IMR-90 (cell line): ENCODE data around the gene STAP2. TPM values are rescaled to one million over a fixed set of nuclear protein-coding genes. Genes with fewer than 3 reads are reported as not detected.
"Not testable (repeated sequence)": the region's sequence is repeated elsewhere in the genome, so short reads cannot be mapped to it uniquely, and the experiment has no call there.

Source experiments
- ATAC-seq: fragments of 200-7000 bp; cut with Tn5 transposase; 2 replicates; pipeline ENCODE4 v1.9.1; 2020; ENCODE audit warnings: low read depth, mild to moderate bottlenecking, moderate library complexity
- BruUV-seq: library from RNA; stranded (reverse); fragments of 400-500 nt; replicated peaks from 2 replicates; lab custom pipeline; 2021; lab: Mats Ljungman, UMichigan
- CTCF ChIA-PET: fragments of 300-600 bp; formaldehyde crosslinking; extraction: SDS; loops from one replicate; lab custom pipeline; 2021; ENCODE audit warnings: antibody characterized with exemption; lab: Yijun Ruan, JAX
- POLR2A ChIA-PET: fragments of 300-600 bp; sonication (Branson Sonifier 250); formaldehyde crosslinking; loops from one replicate; lab custom pipeline; 2022; ENCODE audit warnings: antibody characterized with exemption; ENCODE audit not compliant: unreplicated experiment; lab: Charles Lee
- DNase-seq: peaks from one replicate; pipeline ENCODE4 v3.0.0; 2013
- H2AFZ ChIP-seq: replicated peaks from 2 replicates; pipeline ENCODE3; 2013; ENCODE audit warnings: low read length, mild to moderate bottlenecking; ENCODE audit not compliant: poor library complexity
- H2AK5ac ChIP-seq: 2 replicates; pipeline ENCODE4 v1.6.1; 2013; ENCODE audit warnings: low read depth, low read length, inconsistent platforms
- H2AK9ac ChIP-seq: replicated peaks from 2 replicates; pipeline ENCODE3; 2013; ENCODE audit warnings: mild to moderate bottlenecking, low read depth, low read length, moderate library complexity; ENCODE audit not compliant: poor library complexity
- H2BK120ac ChIP-seq: 2 replicates; pipeline ENCODE4 v1.6.1; 2013; ENCODE audit warnings: low read depth, low read length, inconsistent platforms
- H2BK15ac ChIP-seq: 3 replicates; pipeline ENCODE4 v1.6.1; 2013; ENCODE audit warnings: low read depth, low read length, inconsistent platforms
- H2BK20ac ChIP-seq: 2 replicates; pipeline ENCODE4 v1.6.1; 2013; ENCODE audit warnings: low read depth, mild to moderate bottlenecking, inconsistent platforms, low read length, moderate library complexity
- H2BK5ac ChIP-seq: 2 replicates; pipeline ENCODE4 v1.6.1; 2013; ENCODE audit warnings: mild to moderate bottlenecking, low read depth, low read length, inconsistent platforms; ENCODE audit not compliant: poor library complexity, severe bottlenecking
- H3K14ac ChIP-seq: replicated peaks from 2 replicates; pipeline ENCODE4 v1.6.1; 2013; ENCODE audit warnings: low read depth, low read length, inconsistent platforms
- H3K18ac ChIP-seq: 2 replicates; pipeline ENCODE4 v1.6.1; 2013; ENCODE audit warnings: low read depth, low read length, control low read depth
- H3K23ac ChIP-seq: 2 replicates; pipeline ENCODE4 v1.6.1; 2013; ENCODE audit warnings: low read depth, low read length, inconsistent platforms
- H3K27ac ChIP-seq: 2 replicates; pipeline ENCODE4 v1.5.1; 2013; ENCODE audit warnings: mild to moderate bottlenecking, control low read depth, low read length; ENCODE audit not compliant: insufficient read depth
- H3K27me3 ChIP-seq: 2 replicates; pipeline ENCODE4 v1.6.1; 2013; ENCODE audit warnings: low read length; ENCODE audit not compliant: control insufficient read depth, insufficient read depth
- H3K36me3 ChIP-seq: 2 replicates; pipeline ENCODE4 v1.6.1; 2013; ENCODE audit warnings: low read length, mixed read lengths; ENCODE audit not compliant: control insufficient read depth, insufficient read depth
- H3K4ac ChIP-seq: 2 replicates; pipeline ENCODE4 v1.6.1; 2013; ENCODE audit warnings: low read depth, low read length, inconsistent platforms
- H3K4me1 ChIP-seq: 2 replicates; pipeline ENCODE4 v1.6.1; 2013; ENCODE audit warnings: low read length, mixed read lengths; ENCODE audit not compliant: control insufficient read depth, insufficient read depth
- H3K4me2 ChIP-seq: 2 replicates; pipeline ENCODE4 v1.6.1; 2013; ENCODE audit warnings: low read depth, mild to moderate bottlenecking, control low read depth, low read length, moderate library complexity
- H3K4me3 ChIP-seq: 2 replicates; pipeline ENCODE4 v1.5.1; 2013; ENCODE audit warnings: low read depth, mild to moderate bottlenecking, control low read depth, low read length, moderate library complexity; ENCODE audit not compliant: insufficient read depth
- H3K56ac ChIP-seq: 2 replicates; pipeline ENCODE4 v1.6.1; 2013; ENCODE audit warnings: low read length, inconsistent platforms; ENCODE audit not compliant: insufficient read depth; ENCODE audit errors: extremely low read depth
- H3K79me1 ChIP-seq, 2 experiments: 2 replicates each; pipeline ENCODE4 v1.6.1; 2013; ENCODE audit warnings: low read length in 2 of 2, inconsistent platforms in 1 of 2, low read depth in 1 of 2
- H3K9ac ChIP-seq: 2 replicates; pipeline ENCODE4 v1.6.1; 2013; ENCODE audit warnings: low read depth, low read length, control low read depth
- H3K9me1 ChIP-seq: 2 replicates; pipeline ENCODE4 v1.6.1; 2013; ENCODE audit warnings: low read length, inconsistent platforms; ENCODE audit not compliant: insufficient read depth
- H3K9me3 ChIP-seq: 2 replicates; pipeline ENCODE4 v1.6.1; 2013; ENCODE audit warnings: low read length; ENCODE audit not compliant: control insufficient read depth, insufficient read depth
- H4K20me1 ChIP-seq: 2 replicates; pipeline ENCODE4 v1.6.1; 2013; ENCODE audit warnings: low read length, inconsistent platforms; ENCODE audit not compliant: insufficient read depth
- H4K5ac ChIP-seq: 2 replicates; pipeline ENCODE4 v1.6.1; 2013; ENCODE audit warnings: mild to moderate bottlenecking, low read depth, low read length, control low read depth
- H4K8ac ChIP-seq, 2 experiments: 2 replicates each; pipeline ENCODE4 v1.6.1; 2013; ENCODE audit warnings: low read depth in 2 of 2, low read length in 2 of 2, control low read depth in 1 of 2, inconsistent platforms in 1 of 2
- H4K91ac ChIP-seq: 2 replicates; pipeline ENCODE4 v1.6.1; 2013; ENCODE audit warnings: low read depth, low read length, inconsistent platforms; ENCODE audit not compliant: insufficient read depth
- CHD1 ChIP-seq: IDR thresholded peaks from 2 replicates; pipeline ENCODE4 v1.6.1; 2012; ENCODE audit warnings: low read depth, low read length, improper control_type of control experiment
- ELK1 ChIP-seq: fragments of 150-350 bp; IDR thresholded peaks from 2 replicates; pipeline ENCODE4 v1.6.1; 2016; ENCODE audit warnings: low read depth, mild to moderate bottlenecking, low read length, moderate library complexity, borderline replicate concordance
- MAZ ChIP-seq: IDR thresholded peaks from 2 replicates; pipeline ENCODE4 v1.6.1; 2012; ENCODE audit warnings: low read depth, mild to moderate bottlenecking, low read length, improper control_type of control experiment, moderate library complexity, borderline replicate concordance
- RCOR1 ChIP-seq: IDR thresholded peaks from 2 replicates; pipeline ENCODE4 v1.6.1; 2012; ENCODE audit warnings: mild to moderate bottlenecking, low read length, improper control_type of control experiment; ENCODE audit not compliant: insufficient replicate concordance
- SMC3 ChIP-seq: fragments of 150-350 bp; IDR thresholded peaks from 2 replicates; pipeline ENCODE4 v1.6.1; 2016; ENCODE audit warnings: low read depth, mild to moderate bottlenecking, antibody characterized with exemption, low read length, moderate library complexity
- USF2 ChIP-seq: fragments of 150-350 bp; IDR thresholded peaks from 2 replicates; pipeline ENCODE4 v1.6.1; 2017; ENCODE audit warnings: mild to moderate bottlenecking, antibody characterized with exemption, low read length, low read depth
- WGBS, 2 experiments: methylation state at CpG; one replicate each; pipeline versions ENCODE4 v1.1.5 to v1.1.7; 2013; ENCODE audit warnings: missing lambda C conversion rate in 2 of 2; ENCODE audit not compliant: insufficient read length in 1 of 2; ENCODE audit errors: extremely low coverage in 2 of 2; 5-methylcytosine and 5-hydroxymethylcytosine counted together
- dilution Hi-C: fragments of 300-500 bp; cut with HindIII; formaldehyde crosslinking; loops from one replicate; pipeline ENCODE4 v1.14.3; 2018; ENCODE audit warnings: low sequenced_read_pairs; ENCODE audit not compliant: unreplicated experiment
- in situ Hi-C: fragments of 300-500 bp; cut with MboI; formaldehyde crosslinking; loops from 3 replicates; pipeline ENCODE4 v1.14.3; 2019; ENCODE audit warnings: low sequenced_read_pairs, inconsistent platforms, mixed read lengths
- intact Hi-C: fragments of 100-400 bp; cut with micrococcal nuclease; formaldehyde crosslinking; loops from 2 replicates; pipeline ENCODE4 v1.10.0; 2022
- polyA plus RNA-seq, 3 experiments: library from polyadenylated mRNA; depleted of rRNA; stranded (reverse); fragments of >200 nt; gene quantifications; 2 replicates each; pipeline ENCODE4 v1.2.3, GENCODE V29; 2012; ENCODE audit warnings: low replicate concordance in 1 of 3
- total RNA-seq: library from RNA; depleted of rRNA; stranded (reverse); fragments of >200 nt; gene quantifications from 2 replicates; pipeline ENCODE4 v1.2.3, GENCODE V29; 2012

Gene STAP2
- total and polyA plus RNA-seq, 2 of the 4 experiments (the other 2 are of a cell fraction), result 1.3 to 3.4 TPM

- Histone ChIP-seq H2BK5ac (no peak overlapping the region), H2AK5ac (no peak overlapping the region), H2AFZ (no peak overlapping the region), H3K9ac (no peak overlapping the region), H3K9me1 (no peaks in the 10 kb centered on the region), H3K4ac (no peak overlapping the region), H3K4me2 (no peak overlapping the region), H3K14ac (no peak overlapping the region), H3K56ac (no peak overlapping the region), H3K23ac (no peak overlapping the region), H3K4me1 (no peaks in the 10 kb centered on the region), H2BK15ac (no peak overlapping the region), H4K5ac (no peak overlapping the region), H3K36me3 (peaks cover 13% of the 10 kb centered on the region), H3K27ac (no peak overlapping the region), H3K79me1 (peaks cover 0 to 4% of the 10 kb centered on the region in 2 experiments; a peak in 1 of 4 replicates), H2BK120ac (no peak overlapping the region), H2BK20ac (no peak overlapping the region), H4K20me1 (no peaks in the 10 kb centered on the region; the same call in 1 of the 2 replicates), H3K4me3 (no peak overlapping the region), H3K27me3 (no peaks in the 10 kb centered on the region), H2AK9ac (no peak overlapping the region), H3K18ac (no peak overlapping the region), H4K91ac (no peak overlapping the region), H4K8ac (no peak overlapping the region), H3K9me3 (no peaks in the 10 kb centered on the region)
- 58% methylated on average over 2 of the region's 8 CpGs; no CpG with 5 or more reads in 1 of the 2 experiments for WGBS, 2 experiments
- POLR2A ChIA-PET, result no interaction called here
- DNase-seq (no peak), ATAC-seq (no peak)
- dilution Hi-C loops, result no loop called here
- BruUV-seq, result no TSS peak
- CTCF ChIA-PET, result no interaction called here
- in situ Hi-C loops, result loop anchor here (5.0 kb wide), 1 partner anchor 83 kb away; no protein-coding TSS in a partner anchor
- intact Hi-C loops, result no loop called here
- TF ChIP-seq ELK1 (no peak), RCOR1 (no peak), CHD1 (no peak), SMC3 (no peak), MAZ (no peak), USF2 (no peak)
Measured at GRCh38 chr19:4350111-4350510, 11.5 kb upstream of the STAP2 start.

- dilution Hi-C loops, H3K4me3 ChIP-seq, H3K18ac ChIP-seq, H4K8ac ChIP-seq, H2AK9ac ChIP-seq, H4K91ac ChIP-seq, H3K4ac ChIP-seq, POLR2A ChIA-PET, in situ Hi-C loops, H2BK5ac ChIP-seq, H2AFZ ChIP-seq, H3K79me1 ChIP-seq, H2AK5ac ChIP-seq, H3K9ac ChIP-seq, H3K14ac ChIP-seq, ATAC-seq, DNase-seq, H3K4me1 ChIP-seq, BruUV-seq, H2BK15ac ChIP-seq, H2BK120ac ChIP-seq, H3K9me1 ChIP-seq, H3K27ac ChIP-seq, intact Hi-C loops, H2BK20ac ChIP-seq, H3K9me3 ChIP-seq, H4K5ac ChIP-seq, H3K56ac ChIP-seq, H3K23ac ChIP-seq, H3K4me2 ChIP-seq, H3K27me3 ChIP-seq, H4K20me1 ChIP-seq: not testable (repeated sequence)
- WGBS, 2 experiments, result 93% methylated on average over 6 of the region's 16 CpGs; no CpG with 5 or more reads in 1 of the 2 experiments
- H3K36me3 ChIP-seq, result peaks cover 11% of the 10 kb centered on the region
- CTCF ChIA-PET, result interaction anchor here (0.7 kb wide), 1 partner anchor 19 kb away, joined by 4 read pairs; no protein-coding TSS in a partner anchor
Measured at GRCh38 chr19:4349225-4349624, 10.6 kb upstream of the STAP2 start.
